GM18868 (cell line): ENCODE measurements around the gene LNX2.

Experiments
- ATAC-seq: cut with Tn5 transposase; IDR thresholded peaks from one replicate; pipeline ENCODE4 v1.9.1; 2021; ENCODE audit warnings: mild to moderate bottlenecking, moderate library complexity; ENCODE audit not compliant: unreplicated experiment

The LNX2 gene

GRCh38 chr13:27516103-27516502 lies 104.2 kb downstream of the LNX2 start:
- ATAC-seq, result no peak

- ATAC-seq, result no peak
These were observed 110.2 kb downstream of the LNX2 start for GRCh38 chr13:27510082-27510481.

- no peak for ATAC-seq
These were observed 111.5 kb downstream of the LNX2 start for GRCh38 chr13:27508802-27509201.

- no peak for ATAC-seq
These were observed 114.5 kb downstream of the LNX2 start for GRCh38 chr13:27505792-27506191.

GRCh38 chr13:27504868-27505194 lies 115.5 kb downstream of the LNX2 start:
- no peak for ATAC-seq

- ATAC-seq, result no peak
These were observed 116.0 kb downstream of the LNX2 start for GRCh38 chr13:27504128-27504867.

- ATAC-seq, result no peak
These were observed 119.4 kb downstream of the LNX2 start for GRCh38 chr13:27500806-27501534.

GRCh38 chr13:27497563-27498230 lies 122.6 kb downstream of the LNX2 start:
- no peak for ATAC-seq

GRCh38 chr13:27496536-27497273 lies 123.6 kb downstream of the LNX2 start:
- ATAC-seq, result no peak

- no peak for ATAC-seq
These were observed 124.3 kb downstream of the LNX2 start for GRCh38 chr13:27496006-27496405.
